Measurements from ENCODE around the gene SMOC1. TPM values are rescaled to one million over a fixed set of nuclear protein-coding genes. Genes with fewer than 3 reads are reported as not detected.

The SMOC1 gene
- total and polyA plus RNA-seq, 2 of the 8 experiments (the other 6 are each of a cell fraction or from before 2014, with no cell fraction given), result 1.6 to 2.4 TPM

DNA sequence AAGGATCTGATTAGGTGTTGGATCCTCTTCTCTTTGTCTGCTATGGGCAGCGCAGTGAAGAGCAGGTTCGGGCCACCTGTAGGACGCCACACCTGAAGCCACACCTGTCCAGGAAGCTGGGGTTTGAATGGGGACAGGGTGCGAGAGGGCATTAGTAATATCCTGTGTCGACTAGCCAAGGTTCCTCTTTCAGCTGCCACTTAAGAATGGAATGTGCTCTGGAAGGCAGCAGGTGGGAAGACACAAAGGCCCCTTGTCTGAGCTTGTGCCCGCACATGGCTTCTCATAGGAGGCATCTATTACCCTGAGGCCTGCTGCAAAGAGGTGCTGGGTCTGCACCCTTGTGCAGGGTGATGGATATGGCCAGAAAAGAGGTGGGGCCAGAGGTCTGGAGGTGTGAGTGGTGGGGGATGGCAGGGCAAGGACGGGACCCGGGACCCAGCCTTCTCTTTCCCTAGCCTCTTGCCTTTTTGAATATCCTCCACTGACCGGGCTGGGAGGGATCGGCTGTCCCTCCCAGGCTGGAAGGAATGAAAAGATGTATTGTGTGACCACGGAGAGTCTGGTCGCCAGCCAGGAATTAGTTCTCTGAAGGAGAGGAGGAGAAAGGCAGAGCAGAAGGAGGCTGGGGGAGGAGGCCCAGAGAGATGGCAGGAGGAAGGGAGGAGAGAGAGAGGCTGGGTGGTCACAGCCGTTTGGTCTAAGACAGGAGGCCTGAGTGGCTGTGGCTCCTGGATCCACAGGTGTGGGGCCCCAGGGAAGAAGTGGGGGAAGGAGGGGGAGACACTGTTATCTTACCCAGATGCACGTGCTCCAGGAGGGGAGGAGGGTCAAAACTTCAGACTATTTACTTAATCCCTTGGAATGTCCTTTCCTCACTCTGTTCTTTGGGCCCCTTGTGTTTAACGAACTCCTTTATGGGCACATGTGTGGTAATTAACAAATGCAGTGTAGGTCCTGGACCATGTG lies 101.5 kb downstream of the SMOC1 start:
- H4K91ac ChIP-seq (replicated peaks; ENCODE audit: insufficient read length, low read length), result no peak overlapping the region
- H4K20me1 ChIP-seq (replicated peaks in 1 of 2; ENCODE audit: control insufficient read depth in 1 of 2, insufficient read depth in 2 of 2, low read length in 2 of 2), result no peaks in the 10 kb centered on the region
- H3K36me3 ChIP-seq (ENCODE audit: control insufficient read depth in 2 of 4, insufficient read depth in 4 of 4, low read length in 3 of 4), result no peaks in the 10 kb centered on the region; a peak in 1 of 8 replicates
- no peak overlapping the region for H3K9ac ChIP-seq (replicated peaks in 1 of 4; ENCODE audit: extremely low read depth in 1 of 4, low read depth in 3 of 4, low read length in 3 of 4)
- TF ChIP-seq, protein P1, sequence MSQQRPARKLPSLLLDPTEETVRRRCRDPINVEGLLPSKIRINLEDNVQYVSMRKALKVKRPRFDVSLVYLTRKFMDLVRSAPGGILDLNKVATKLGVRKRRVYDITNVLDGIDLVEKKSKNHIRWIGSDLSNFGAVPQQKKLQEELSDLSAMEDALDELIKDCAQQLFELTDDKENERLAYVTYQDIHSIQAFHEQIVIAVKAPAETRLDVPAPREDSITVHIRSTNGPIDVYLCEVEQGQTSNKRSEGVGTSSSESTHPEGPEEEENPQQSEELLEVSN (IDR thresholded peaks at IDR 0.05), result peak; percentile 48; the same call in 1 of the 2 replicates
- no peak for TF ChIP-seq CTBP2 (IDR thresholded peaks at IDR 0.05; ENCODE audit: borderline replicate concordance, insufficient read depth, insufficient read length, low read length)
- no peak overlapping the region for H4K8ac ChIP-seq (ENCODE audit: extremely low read depth, insufficient read depth, low read length)
- ChIA-PET CTCF (ENCODE audit: partially characterized antibody) (interaction anchor here (0.6 to 2.7 kb wide), 7 partner anchors 8 to 102 kb away, joined by 3 to 12 read pairs (median 4); partner anchors contain the start of gene SMOC1), POLR2A (ENCODE audit: partially characterized antibody) (interaction anchor here (0.5 kb wide), 1 partner anchor 55 kb away, joined by 3 read pairs; no protein-coding TSS in a partner anchor)
- 0 out of 2 replicates have a peak overlapping the region, but pooled peaks have one; percentile 28 for H2AK5ac ChIP-seq (ENCODE audit: low read depth, low read length)
- no peak overlapping the region for H4K5ac ChIP-seq (ENCODE audit: insufficient read length, low read depth, low read length)
- H2BK120ac ChIP-seq (replicated peaks; ENCODE audit: low read depth, low read length), result no peak overlapping the region
- H2BK12ac ChIP-seq (ENCODE audit: low read depth, low read length), result no peak overlapping the region; the same call in 1 of the 2 replicates
- H2BK15ac ChIP-seq (ENCODE audit: low read length), result no peak overlapping the region
- no peak overlapping the region for H3K27ac ChIP-seq (ENCODE audit: low read depth, low read length)
- FAIRE-seq, result no peak
- H3K23me2 ChIP-seq (ENCODE audit: low read depth, low read length), result no peaks in the 10 kb centered on the region
- no peak overlapping the region for H2BK20ac ChIP-seq (ENCODE audit: low read length)
- H3K9me3 ChIP-seq (ENCODE audit: insufficient read depth in 2 of 2, low read depth in 1 of 2, low read length in 1 of 2), result no peaks in the 10 kb centered on the region
- H3K4me1 ChIP-seq (replicated peaks in 1 of 4; ENCODE audit: control insufficient read depth in 3 of 4, insufficient read depth in 4 of 4, low read length in 3 of 4), result peaks cover 2 to 8% (median 4%) of the 10 kb centered on the region in 4 experiments; a peak in 6 of 7 replicates
- H3K4me3 ChIP-seq (ENCODE audit: extremely low read depth in 1 of 4, insufficient read depth in 2 of 4, low read depth in 3 of 4, low read length in 4 of 4), result no peak overlapping the region
- peak overlapping the region; percentile 17; the same call in 1 of the 2 replicates for H2AFZ ChIP-seq (ENCODE audit: low read length)
- no peak overlapping the region for H3K14ac ChIP-seq (ENCODE audit: insufficient read length)
- DNase-seq (ENCODE audit: low read depth in 1 of 2, low spot score in 2 of 2), result no peak
- H3K18ac ChIP-seq (ENCODE audit: extremely low read depth, low read length), result no peak overlapping the region
- H3K23ac ChIP-seq (ENCODE audit: insufficient read length), result no peak overlapping the region
- peak overlapping the region; percentile 9; the same call in 1 of the 2 replicates for H2BK5ac ChIP-seq (ENCODE audit: low read depth, low read length)
- no peaks in the 10 kb centered on the region for H3K79me1 ChIP-seq (ENCODE audit: low read depth, low read length)
- no peaks in the 10 kb centered on the region for H3K27me3 ChIP-seq (replicated peaks in 1 of 4; ENCODE audit: control insufficient read depth in 3 of 4, extremely low read depth in 1 of 4, insufficient read depth in 3 of 4, low read length in 3 of 4)
- H3K4me2 ChIP-seq (ENCODE audit: insufficient read depth in 1 of 2, low read depth in 2 of 2, low read length in 2 of 2), result no peak overlapping the region
- no peaks in the 10 kb centered on the region for H3K79me2 ChIP-seq (ENCODE audit: control insufficient read depth in 1 of 2, insufficient read depth in 2 of 2, low read length in 2 of 2)
- WGBS, 2 experiments (ENCODE audit: extremely low coverage in 1 of 2, insufficient coverage in 1 of 2, insufficient read length in 1 of 2, insufficient replicate concordance in 2 of 2, low coverage in 1 of 2, low lambda C conversion rate in 2 of 2, missing lambda C conversion rate in 1 of 2), result 86% methylated on average over 14 of the region's 15 CpGs; no CpG with 5 or more reads in 1 of the 2 experiments
- H3K4ac ChIP-seq (replicated peaks; ENCODE audit: insufficient read length, low read depth, low read length), result no peak overlapping the region
- no peak overlapping the region for H3K56ac ChIP-seq (replicated peaks; ENCODE audit: insufficient read length, low read depth, low read length)

Measured in H1 (cell line).